NCI-H526 (cell line): Measurements from ENCODE around the gene CD59.
"Not testable (repeated sequence)": the region's sequence is repeated elsewhere in the genome, so short reads cannot be mapped to it uniquely, and the experiment has no call there.

Experiments used
- DNase-seq, 2 experiments: peaks; one replicate each; lab custom pipeline; 2025; lab: John Stamatoyannopoulos, UW

The CD59 gene

DNA sequence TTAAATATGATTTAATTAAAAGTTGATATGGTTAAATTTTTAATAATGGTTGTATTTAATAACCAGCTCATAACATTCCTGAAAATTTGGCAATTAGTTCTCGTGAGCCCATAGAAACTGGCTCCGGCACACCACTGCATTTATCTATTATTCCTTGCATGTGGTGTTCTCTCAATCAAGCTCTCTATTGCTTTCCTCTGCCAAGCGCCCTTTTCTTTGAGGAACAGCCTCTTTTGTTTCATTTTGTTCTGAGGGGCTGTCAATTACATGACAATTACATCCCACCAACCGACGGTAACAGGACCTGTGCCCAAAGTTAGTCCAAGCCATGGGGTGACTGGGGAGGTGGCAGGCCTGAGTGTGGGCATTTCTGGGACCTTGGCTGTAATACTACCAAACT lies 43.7 kb downstream of the CD59 start:
- no peak for DNase-seq

DNA sequence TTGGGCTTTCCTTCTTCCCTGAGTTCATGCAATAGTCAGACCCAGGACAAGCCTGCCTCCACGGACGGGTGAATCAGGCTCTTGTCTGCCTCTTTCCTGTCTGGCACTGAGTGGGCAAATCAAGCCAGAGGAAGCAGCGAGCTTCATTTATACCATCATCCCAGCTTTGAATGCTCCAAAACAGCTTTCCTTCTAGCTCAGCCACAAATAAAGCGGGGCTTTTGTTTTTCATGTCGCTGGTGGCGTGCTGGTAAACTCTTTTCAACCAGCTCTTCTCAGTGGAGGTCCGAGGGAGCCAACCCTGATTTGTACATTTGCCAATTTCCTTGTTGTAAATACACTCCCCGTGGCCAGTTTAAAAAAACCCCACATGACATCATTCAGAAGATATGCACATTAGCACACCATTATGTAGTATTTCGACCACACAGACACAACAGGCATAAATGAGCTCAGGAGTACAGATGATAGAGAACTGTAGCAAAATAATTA lies 44.2 kb downstream of the CD59 start:
- no peak for DNase-seq

DNA sequence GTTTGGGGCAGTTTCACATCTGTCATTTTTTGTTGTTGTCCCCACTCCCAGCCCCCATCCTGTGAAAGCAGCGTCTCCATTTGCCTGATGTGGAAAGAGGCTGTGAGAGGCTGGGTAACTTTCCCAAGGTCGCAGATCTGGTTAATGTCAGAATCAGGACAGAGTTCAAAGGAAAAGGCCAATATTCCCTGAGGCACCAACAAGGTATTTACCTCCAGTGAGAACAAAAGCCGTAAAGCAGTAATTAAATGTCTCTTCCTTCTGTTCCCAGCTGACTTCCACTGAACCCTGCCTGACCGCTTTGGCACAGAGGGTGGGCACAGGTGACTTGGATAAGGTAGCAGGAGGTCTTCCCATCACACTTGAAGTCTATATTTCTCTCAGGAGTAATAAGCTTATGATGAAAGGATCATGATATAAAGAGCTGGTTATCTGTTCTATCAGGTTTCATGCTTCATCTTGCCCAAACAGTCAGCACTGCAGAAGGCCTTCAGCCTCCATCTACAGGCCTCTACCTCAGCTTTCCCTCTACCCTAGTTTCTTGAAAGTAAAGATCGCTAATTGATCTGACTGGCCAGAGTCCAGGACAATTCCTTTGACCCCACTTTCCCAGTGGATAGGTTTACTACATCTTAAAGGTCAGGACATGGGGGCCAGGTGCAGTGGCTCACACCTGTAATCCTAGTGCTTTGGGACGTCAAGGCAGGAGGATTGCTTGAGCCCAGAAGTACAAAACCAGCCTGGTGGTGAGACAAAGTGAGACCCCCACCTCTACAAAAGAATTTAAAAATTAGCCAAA lies 45.0 kb downstream of the CD59 start:
- no peak for DNase-seq

DNA sequence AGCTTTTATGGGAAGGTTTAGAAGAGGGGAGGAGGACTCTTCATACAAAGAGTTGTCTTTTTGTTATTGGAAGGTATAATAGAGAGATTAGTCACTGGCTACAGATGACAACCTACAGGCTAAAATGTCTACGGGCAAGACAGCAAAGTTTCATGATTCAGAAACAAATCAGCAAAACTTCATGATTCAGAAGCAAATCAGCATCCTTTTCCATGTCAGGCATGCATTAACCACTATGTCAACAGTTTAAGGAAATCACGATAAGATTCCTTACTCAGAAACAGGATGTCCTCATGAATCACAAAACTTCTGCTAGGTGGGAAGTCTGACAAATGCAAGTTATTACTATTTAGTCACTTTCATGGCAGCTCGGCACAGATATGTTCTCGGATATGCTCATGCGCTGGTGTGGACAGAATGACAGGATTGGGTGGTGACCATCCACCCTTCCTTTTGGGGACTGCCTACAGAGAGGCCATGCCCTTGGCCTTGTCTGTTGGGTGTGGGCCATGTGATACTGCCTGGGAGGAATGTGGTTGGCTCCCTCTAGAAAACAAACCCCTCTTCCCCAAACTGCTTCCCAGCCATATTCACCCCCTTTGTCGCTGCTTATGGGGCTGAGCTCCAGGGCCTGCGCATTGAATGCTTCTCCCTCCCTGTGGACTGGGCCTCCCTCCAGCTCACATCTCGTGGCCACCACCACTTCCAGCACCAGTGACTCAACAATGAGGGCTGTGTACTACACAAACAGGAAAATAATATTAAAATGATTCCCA lies 45.7 kb downstream of the CD59 start:
- DNase-seq = no peak

DNA sequence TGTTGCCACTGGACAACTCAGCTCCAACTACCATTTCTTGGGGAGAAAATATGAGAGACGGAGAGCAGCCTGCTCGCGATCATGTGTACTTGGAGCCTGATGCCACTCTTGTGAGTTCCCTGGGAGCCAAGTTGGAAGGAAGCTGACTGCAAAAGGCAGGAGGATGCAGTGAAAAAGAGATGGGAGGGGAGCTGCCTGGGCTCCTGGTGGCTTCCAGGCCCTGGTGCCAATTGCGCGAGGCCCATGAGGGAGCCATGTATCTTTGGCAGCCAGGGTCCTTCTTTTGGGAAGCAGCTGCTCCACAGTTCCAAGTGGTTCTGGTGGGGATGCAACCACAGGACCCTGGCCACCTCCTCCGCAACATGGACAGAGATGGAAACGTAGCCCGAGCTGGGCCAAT lies 46.7 kb downstream of the CD59 start:
- no peak for DNase-seq

DNA sequence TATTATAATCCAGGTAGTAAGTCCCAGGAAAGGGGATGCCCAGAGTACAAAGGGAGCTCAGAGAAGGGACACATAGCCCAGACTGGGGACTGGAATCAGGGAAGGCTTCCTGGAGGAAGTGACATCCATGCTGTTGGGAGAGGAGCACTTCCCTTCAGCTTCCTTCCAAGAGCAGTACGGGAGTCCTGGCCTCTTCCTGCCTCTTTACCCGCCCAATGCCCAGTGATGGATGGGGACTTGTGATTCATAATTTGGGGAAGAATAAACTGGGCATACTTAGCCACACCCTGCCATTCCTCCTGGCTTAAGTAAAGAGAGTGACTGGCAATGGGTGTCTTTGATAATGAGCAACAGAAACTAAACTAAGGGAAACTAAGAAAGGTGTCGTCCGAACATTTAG lies 47.1 kb downstream of the CD59 start:
- DNase-seq = no peak

DNA sequence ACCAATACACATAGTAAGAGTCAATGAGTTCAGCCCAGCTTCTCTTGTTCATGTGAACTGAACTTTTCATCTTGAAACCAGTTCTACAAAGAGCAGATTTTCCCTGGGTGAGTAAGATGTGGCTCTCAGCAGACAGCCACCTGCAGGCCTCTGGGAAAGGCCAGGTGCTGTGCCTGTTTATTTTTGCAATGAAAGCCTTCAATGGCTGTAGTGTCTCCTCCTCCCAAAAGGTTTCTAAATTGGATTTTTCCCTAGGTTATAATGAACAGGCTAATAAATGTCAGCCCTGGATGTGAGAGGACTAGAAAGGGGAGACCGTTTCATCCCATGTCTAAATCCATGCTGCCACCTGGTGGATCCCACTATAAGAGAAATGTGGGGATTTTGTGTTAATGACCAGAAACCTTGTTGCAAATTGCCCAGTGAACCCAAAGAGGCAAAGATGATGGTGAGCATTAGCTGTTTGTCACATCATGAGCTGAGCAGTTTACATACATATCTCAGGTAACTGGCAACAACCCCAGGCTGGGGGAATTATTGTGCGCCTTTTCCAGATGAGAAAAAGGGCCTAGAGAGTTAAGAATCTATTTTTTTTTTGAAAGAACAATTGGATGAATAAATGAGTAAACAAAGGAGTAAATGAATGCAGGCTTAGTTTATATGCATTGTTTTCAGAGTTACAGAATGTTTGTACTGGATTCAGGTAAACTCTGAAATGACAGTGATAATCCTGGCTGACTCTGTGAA lies 48.3 kb downstream of the CD59 start:
- DNase-seq = peak; percentile 70 to 88

DNA sequence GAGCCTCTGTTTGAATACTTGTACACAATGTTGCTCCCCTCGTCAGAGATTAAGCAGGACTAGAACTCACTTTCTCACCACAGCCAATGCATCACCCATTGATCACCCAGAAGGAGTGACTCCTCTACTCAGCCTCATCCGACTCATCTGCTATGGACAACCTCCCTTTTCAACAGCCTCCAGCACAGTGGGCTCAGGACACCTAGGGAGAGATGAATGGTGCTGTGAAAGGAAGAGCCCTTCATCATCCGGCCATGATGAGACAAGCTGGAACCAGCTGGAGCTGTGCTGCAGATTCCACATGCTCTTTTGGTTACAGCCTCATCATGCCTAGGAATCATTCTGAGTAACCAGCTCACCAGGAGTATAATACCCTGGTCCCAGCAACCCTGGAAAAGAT lies 51.1 kb downstream of the CD59 start:
- no peak for DNase-seq

DNA sequence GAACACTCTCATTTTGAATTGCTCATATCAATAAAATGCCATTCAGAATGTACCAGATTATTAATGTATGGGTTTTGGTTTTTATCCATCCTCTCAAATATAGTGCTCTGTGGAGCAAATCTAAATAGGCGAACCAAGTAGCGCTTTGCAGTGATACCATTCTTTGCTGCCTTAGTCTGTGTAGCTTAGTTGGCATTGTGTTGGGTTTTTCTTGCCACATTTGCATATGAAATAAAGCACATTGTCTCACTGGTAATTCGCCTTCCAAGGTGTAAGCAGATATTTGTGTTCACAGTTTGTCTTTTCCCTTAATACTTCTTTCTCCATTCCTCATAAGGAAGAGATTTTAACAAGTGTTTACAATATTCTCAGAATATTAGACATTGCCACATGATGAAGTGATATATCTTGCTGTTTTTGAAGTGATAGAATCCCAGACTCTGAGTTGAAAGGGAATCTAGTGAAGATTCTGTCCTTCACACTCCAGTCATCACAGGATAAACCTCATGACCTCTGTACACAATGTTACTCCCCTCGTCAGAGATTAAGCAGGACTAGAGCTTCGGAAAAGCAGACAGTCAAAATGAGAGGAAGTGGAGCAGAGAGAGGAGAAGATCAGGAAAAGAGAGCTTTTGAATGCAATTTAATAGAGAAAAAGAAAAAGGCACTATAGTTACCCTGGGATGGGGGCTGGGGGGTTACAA lies 52.1 kb downstream of the CD59 start:
- peak; percentile 43 to 47 for DNase-seq

DNA sequence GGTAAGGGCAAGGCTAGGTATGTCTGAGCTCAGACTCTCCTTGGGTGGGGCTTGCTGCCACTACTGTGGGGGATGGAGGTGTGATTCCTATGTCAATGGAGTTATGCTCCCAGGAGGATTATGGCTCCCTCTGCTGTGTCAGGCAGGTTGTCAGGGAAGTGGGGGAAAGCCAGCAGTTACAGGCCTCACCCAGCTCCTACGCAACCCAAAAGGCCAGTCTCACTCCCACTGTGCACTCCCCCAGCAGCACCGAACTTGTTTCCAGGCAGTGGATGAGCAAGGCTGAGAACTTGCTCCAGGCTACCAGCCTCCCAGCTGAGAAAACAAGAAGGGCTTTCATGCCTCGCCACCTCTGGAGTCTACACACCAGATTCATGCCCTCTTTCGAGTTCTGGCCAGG lies 53.8 kb downstream of the CD59 start:
- DNase-seq = peak; percentile 23 to 64

DNA sequence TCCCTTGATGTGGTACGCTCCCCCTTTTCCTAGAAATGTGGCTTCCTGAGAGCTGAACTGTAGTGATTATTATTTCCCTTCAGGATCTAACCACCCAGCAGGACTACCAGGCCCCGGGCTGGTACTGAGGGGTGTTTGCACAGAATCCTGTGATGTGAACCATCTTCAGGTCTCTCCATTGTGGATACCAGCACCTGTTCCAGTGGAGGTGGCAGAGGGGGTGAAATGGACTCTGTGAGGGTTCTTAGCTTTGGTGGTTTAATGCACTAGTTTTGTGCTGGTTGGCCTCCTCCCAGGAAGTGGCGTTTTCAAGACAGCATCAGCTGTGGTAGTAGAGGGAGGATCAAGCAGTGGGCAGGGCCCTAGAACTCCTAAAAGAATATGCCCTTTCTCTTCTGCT lies 54.2 kb downstream of the CD59 start:
- no peak for DNase-seq

DNA sequence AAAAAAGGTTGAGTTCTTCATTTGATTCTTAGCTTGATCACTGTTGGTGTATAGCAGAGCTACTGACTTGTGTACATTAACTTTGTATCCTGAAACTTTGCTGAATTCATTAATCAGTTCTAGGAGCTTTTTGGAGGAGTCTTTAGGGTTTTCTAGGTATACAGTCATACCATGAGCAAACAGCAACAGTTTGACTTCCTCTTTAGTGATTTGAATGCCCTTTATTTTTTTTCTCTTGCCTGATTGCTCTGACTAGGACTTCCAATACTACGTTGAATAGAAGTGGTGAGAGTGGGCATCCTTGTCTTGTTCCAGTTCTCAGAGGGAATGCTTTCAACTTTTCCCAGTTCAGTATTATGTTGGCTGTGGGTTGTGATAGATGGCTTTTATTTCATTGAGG lies 57.6 kb downstream of the CD59 start:
- not testable (repeated sequence) for DNase-seq

DNA sequence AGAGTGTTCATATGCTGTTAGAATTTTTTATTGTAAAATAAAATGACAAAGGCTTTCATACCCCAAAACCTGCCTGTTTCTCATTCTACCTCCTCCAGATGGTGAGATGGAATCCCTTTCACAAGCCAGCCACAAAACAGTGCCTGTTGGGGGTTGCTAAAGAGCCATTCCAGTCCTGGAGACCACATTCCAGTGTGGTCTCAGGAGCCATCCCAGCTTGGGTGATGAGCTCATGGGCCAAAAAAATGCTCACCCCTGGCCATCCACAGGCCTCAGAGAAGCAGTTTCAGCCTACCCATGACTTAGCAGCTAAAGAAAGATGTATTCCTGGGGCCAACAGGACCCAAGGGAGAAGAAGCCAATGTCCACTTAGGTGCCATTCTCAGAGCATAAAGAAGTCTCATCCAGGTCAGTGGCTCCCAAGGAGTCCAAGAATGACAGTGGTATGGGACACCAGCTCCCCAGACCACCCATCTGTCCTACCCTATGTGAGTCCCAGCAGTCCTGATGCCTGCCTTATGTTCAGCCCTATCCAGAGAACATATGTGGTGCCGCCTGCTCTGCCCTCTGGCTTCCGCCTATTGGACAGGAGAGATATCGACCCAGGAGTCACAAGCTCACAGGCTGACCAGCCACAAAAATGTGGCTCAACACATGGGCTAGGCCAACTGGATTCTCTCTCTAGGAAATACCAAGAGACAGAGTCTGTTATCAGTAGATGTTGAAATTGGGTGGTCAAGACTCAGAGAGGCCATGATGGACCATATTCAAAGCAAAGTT lies 62.0 kb downstream of the CD59 start:
- DNase-seq = no peak

DNA sequence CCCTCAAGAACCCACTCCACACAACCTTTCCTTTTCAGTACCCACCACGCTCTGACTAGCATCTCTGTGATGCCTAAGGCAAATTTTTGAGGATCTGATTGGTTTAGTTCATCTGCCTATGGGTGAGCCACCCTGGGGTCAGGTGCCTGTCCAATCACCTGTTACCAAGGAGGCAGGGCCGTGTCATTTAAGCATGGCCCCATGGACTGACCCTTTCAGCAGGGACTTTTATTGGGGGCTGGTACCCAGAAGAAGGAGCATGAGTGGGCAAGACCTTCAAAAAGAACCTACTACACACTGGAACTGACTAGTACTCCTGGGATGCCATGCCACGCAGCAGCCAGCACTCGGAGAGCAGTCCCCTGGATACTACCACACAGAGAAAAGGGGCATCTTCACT lies 64.0 kb downstream of the CD59 start:
- DNase-seq = no peak

DNA sequence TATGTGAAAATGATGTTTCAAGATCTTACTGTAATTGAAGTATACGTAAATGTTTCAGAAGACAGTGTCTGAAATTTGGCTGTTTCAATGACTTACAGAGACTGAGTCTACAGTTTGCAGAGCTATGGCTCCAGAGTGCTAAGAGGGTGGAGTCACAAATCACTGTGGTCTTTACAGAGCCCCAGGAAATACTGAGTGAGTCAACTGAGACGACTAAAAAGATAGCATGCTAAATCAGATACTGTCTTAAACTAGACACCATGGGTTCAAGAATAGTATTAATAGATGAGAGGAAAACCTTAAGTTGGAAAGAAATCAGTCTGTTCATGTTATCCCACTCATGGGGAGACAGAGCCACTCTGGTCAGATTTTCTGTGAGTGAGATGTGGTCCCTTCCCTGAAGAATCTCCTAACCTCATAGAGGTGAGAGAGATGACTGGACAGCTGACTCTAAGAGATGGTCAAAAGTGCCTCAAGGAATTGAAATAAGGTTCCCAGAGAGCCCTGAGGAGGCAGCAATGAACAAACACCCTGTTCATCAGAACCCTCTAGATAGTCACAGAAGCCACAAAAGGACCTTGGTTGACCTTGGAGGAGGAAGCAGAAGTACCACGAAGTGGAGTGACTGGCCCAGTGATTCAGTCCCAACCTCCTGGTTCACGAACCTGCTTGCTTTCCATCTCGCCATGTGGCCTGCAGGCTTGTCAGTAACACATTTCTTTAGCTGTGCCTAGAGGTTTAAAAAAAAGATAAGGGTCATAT lies 65.8 kb downstream of the CD59 start:
- peak; percentile 66 to 83 for DNase-seq

DNA sequence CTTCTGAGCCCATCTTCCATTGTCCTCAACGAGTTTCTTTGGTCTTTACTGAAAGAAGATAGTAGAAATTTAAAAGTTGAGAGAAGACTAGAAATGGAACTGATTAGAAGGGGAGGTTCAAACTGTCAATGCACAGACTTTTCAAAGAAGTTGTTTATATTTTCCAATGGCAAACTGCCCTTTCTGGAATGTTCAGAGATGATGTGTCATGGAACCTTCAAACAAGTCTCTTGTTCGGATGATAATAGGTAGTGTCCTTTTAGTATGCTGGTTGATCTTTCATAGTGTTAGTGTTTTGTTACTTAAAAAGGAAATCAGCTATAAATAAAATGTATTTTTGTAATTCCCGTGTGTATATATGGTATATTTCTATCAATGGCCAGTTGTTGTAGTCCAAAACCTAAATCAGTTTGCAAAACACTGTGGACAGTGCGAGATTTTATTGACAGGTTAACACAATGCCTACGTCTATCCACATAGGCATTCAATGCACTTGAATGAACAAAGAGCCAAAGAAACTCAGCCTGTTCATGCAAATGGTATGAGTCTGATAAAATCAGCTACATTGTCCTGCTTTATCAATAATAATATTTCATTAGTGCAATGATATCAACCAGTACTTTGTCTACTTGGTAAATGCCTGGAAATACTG lies 66.5 kb downstream of the CD59 start:
- DNase-seq = peak; percentile 78 to 83

DNA sequence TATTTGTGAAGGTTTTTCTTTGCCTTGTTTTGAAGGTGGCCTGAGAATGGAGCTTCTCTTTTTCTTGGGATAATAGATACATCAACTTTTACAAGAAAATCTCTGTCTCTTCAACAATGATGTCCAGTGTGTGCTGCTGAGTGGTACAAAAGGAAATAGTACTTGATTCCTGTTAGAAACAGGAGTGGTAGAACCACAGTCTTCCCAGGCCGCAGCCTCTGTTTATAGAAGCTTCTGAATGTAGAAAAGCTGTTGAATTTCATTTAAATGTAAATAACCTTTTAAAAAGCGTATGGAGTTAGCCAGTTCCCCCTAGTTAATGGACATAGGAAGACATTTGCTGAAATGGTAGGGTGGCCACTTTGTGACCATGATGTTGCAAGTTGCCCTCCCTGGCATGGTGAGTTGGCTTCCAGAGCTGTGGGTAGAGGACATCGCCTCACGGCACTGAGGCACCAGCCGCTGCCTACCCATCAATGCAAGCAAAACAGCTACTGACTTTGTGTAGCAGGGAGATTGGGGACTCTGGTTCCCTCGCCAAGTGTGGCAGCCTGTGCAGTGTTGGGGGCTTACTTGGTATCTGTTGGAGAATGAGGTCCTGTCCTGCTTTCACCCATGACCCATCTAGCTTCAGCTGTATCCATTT lies 67.1 kb downstream of the CD59 start:
- no peak for DNase-seq

DNA sequence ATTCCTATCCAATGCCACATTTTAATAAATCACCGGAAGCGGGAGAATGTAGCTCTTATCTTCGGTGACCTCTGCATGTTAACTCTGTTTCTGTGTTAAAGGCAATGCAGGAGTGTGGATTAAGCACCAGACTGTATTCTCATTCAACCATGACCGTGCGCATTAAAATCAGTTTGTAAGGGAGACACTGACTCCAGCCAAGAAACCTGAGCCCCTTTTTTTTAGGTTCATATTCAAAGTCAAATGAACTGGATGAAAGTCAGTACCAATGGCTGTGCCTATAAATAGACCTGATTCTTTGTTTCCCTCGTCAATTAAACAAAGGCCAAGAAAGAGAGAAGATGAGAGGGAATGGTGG lies 67.8 kb downstream of the CD59 start:
- DNase-seq = peak; percentile 96 to 98

DNA sequence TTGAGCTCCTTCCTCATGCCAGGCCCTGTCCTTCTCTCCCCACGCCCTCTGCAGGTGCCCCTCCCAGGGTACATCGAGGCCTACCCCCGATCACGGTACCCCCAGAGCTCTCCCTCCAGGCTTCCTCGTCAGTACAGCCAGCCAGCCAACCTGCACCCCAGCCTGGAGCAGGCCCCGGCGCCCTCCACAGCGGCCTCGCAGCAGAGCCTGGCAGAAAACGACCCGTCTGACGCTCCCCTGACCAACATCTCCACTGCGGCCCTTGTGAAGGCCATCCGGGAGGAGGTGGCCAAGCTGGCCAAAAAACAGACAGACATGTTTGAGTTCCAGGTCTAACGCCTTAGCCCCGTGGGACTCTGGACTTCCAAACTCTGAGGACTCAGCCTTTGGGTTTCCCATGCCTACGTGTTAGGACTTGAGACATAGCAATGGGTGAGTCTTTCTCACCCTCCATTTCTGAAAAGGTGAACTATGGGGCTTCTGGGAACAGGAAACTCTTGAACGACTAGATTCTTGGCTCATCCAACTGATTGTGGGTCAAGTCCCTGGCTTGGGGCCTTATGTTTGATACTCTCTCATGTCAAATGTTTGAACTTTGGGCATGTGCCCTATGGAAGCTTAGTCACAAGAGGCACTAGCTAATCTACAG lies 68.3 kb downstream of the CD59 start:
- peak in 1 of 2 experiments; percentile 57 for DNase-seq
